ENCODE results near the gene NARS2.
"Not testable (repeated sequence)": the region's sequence is repeated elsewhere in the genome, so short reads cannot be mapped to it uniquely, and the experiment has no call there.

The NARS2 gene

GRCh38 chr11:78573681-78574080 is 983 bp downstream of the NARS2 start:
- no peak for DNase-seq

DNA sequence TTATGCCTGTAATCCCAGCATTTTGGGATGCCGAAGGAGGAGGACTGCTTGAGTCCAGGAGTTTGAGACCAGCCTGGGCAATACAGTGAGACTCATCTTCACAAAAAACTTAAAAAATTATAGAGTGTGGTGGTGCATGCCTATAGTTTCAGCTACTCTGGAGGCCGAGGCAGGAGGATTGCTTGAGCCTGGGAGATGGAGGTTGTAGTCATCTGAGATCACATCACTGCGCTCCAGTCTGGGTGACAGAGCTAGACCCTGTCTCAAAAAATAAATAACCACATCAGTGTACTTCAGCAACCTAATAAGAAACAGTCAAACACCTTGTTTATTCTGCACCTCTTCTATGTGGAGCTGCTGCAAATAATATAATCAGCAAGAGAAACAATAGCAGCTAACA is 1.4 kb downstream of the NARS2 start:
- DNase-seq: no peak

- DNase-seq: no peak
These were observed 2.3 kb downstream of the NARS2 start for GRCh38 chr11:78572394-78572793.

DNA sequence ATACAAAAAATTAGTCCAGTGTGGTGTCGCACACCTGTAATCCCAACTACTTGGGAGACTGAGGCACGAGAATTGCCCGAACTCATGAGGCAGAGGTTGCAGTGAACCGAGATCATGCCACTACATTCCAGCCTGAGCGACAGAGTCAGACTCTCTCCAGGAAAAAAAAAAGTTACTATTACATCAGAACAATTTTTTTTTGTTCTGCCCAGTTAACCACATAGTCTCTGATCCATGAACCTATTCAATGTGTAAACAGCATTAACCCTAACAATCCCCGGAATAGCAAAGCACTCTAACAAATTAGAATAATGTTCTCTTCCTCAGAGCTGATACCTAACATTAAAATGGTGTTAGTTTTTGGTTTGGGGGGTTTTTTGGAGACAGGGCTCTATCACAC is 4.6 kb downstream of the NARS2 start:
- no peak for DNase-seq

GRCh38 chr11:78567209-78567608 is 7.5 kb downstream of the NARS2 start:
- DNase-seq: no peak

- DNase-seq: peak; percentile 81
These were observed 9.9 kb downstream of the NARS2 start for GRCh38 chr11:78564490-78565467.

- not testable (repeated sequence) for DNase-seq
These were observed 10.6 kb downstream of the NARS2 start for GRCh38 chr11:78564037-78564436.

DNA sequence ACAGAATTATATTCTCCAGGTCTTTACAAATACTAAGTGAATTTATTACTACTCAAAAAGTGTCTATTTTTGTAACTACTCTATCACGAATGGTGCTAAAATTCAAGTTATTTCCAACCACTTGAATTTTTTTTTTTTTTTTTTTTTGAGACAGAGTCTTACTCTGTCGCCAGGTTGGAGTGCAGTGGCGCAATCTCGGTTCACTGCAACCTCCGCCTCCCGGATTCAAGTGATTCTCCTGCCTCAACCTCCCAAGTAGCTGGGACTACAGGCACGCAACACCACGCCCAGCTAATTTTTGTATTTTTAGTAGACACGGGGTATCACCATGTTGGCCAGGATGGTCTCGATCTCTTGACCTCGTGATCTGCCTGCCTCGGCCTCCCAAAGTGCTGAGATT is 11.6 kb downstream of the NARS2 start:
- DNase-seq: not testable (repeated sequence)

GRCh38 chr11:78562398-78562797 is 12.3 kb downstream of the NARS2 start:
- no peak for DNase-seq

DNA sequence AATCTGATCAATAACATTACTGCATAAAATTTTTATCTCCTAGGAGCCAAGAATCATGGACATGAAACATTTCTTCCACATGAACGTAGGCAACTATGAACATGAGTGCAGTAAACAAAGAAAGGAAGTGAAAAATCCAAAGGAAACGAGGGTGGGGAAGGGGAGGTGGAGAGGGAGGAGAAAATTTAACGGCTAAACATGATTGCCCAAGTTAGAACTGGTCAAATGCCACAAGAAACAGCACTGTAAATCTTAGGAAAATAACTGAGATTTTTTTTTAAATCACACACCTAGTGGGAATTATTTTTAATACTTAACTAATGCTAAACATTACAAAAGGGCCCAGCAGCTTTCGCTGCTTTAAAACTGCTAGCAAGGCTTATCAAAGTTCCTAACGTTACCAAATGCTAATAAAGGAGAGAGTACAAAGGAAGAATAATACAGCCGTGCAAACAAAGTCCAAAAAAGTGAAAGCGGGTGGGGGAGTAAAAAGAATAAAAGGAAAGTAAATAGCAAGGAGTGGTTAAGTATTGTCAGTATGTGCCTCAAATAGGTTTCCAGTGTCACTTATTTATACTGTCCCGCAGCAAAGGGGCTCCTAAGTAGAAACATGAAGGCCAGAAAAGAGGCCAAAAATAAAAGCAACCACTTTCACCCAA is 13.7 kb downstream of the NARS2 start:
- no peak for DNase-seq

DNA sequence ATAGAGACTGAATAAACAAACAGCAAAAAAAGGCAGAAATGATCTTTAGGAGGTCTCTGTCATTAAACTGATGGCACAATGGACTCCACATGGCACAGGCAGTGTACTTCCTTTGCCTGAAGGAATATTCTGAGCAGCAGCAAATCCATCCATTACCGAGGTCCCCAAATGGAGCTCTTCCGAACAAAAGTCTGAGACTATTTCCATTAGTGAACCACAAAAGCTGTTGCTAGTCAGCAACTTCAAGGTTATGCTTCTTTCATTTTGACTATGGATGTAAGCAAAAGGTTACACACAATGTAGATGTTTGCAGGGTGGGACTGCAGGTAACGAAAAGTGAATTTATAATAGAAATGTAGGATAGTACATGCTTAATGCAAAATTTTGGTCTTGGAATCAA is 14.5 kb downstream of the NARS2 start:
- DNase-seq: no peak

DNA sequence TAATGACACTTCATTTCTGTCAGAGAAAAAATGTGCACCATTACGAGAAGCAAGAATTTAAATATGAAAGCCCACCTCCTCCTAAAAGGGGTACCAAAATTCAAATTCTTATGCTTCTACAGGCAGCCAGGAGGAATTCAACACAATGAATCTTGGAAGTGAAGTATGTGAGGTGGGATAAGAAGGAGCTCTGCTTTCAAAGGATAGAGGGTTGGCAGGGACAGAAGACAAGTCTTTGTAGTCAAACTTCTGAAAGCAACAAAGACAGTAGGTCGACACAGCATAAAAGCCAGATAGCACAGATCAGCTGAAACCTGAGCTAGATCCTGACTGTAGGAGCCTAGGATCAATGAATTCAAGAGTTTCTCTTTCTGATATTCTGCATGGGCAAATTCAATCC is 17.4 kb downstream of the NARS2 start:
- DNase-seq: no peak

DNA sequence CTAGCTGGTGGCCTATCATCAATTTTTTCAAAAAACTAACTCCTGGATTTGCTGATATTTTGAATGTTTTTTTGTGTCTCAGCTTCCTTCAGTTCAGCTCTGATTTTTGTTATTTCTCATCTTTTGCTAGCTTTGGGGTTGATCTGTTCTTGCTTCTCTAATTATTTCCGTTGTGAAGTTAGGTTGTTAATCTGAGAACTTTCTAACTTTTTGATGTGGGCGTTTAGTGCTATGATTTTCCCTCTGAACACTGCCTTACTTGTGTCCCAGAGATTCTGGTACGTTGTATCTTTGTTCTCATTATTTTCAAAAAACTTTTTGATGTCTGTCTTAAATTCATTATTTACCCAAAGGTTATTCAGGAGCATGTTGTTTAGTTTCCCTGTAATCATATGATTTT is 19.1 kb downstream of the NARS2 start:
- DNase-seq: no peak

DNA sequence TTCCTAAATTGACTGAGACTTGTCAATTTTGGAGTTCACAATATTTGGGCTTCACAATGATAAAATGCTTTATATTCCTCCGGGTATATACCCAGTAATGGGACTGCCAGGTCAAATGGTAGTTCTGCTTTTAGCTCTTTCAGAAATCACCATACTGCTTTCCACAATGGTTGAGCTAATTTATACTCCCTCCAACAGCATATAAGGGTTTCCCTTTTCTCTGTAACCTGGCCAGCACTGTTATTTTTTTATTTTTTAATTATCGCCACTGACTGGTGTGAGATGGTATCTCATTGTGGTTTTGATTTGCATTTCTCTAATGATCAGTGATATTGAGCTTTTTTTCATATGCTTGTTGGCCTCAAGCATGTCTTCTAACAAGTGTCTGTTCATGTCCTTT is 21.8 kb downstream of the NARS2 start:
- DNase-seq: no peak

DNA sequence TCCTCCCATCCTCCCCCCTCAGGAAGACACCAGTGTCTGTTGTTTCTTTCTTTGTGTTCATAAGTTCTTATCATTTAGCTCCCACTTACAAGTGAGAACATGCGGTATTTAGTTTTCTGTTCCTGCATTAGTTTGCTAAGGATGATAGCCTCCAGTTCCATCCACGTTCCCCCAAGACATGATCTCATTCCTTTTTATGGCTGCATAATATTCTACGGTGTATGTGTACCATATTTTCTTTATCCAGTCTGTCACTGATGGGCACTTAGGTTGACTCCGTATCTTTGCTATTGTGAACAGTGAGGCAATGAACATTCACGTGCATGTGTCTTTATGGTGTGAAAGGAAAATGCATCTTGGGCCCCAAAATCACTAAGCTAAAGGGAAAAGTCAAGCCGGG is 22.5 kb downstream of the NARS2 start:
- DNase-seq: not testable (repeated sequence)

DNA sequence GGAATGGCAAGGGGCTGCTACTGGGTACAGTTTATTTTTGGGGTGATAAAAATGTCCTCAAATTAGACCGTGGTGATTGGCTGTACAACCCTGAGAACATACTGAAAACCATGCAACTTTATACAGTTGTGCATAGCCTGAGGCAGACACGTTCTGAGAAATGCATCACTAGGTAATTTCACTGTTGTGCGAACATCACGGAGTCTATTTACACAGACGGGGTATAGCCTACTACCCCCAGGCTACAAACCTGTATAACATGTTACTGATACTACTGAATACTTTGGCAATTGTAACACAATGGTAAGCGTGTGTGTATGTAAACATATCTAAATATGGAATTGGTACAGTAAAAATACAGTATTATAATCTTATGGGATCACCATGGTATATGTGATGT is 23.6 kb downstream of the NARS2 start:
- DNase-seq: no peak

DNA sequence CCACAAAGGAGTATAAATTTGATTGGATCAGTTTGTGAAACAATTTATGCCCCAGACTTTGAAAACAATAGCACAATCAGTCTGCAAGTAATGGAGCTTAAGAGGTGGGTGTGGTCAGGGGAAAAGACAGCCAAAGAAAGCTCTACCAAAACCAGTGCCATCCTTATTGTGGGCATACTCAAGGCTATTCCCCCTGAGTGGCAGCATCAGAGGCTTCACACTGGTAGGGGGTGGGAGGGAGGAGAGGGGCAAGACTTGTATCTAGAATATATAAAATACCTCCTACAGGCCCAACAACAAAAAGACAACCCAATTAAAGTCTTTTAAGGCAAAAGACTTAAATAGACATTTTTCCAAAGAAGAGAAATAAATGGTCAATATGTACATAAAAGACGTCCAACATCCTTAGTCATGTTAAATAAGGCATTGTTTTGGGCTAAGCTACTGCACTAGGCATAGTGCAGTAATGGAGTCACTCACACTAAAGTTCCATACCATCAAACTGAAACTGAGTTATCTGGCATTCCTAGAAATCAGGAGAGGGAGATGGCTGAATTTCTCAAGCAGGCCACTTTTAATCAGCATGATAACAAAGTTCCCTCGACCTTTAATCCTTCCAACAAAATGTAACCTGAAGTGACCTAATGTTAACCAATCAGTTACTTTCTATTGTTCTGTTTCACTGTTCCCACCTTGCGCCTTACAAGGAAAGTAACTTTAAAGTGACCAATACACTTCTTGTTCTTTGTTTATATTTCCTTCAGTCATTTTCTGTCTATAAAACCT is 24.8 kb downstream of the NARS2 start:
- DNase-seq: no peak

DNA sequence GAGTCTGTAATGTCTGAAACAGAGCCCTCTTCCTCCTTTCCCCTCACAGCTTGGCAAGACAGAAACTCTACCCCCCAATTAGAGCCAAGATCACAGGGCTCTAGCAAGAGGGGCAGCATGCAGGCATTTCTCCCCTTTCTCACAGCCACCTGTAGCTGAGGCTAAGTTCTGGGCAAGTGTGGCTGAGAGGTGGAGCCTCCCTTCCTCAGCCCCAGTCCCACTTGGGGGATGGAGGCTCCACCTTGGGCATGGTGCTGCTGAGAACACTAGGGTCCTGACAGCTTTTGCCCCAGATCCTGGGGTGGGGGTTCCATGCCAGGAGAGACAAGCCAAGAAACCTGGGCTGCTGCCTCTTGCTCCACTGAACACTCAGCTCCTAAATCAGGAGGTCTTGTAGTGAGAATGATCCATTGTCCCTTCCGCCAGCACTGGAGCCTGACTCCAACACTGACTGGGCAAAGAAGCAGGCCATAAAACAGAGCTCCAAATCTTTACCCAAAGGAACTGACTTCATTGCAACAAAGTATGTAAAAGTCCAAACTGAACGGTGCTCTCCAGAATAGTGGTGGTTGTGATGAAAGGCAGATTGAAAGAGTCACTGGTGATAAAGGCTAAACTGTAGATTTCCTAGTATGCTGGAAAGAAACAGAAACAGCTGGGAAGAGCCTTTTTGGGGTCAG is 25.6 kb downstream of the NARS2 start:
- DNase-seq: no peak

- no peak for DNase-seq
These were observed 26.5 kb downstream of the NARS2 start for GRCh38 chr11:78547931-78548705.

DNA sequence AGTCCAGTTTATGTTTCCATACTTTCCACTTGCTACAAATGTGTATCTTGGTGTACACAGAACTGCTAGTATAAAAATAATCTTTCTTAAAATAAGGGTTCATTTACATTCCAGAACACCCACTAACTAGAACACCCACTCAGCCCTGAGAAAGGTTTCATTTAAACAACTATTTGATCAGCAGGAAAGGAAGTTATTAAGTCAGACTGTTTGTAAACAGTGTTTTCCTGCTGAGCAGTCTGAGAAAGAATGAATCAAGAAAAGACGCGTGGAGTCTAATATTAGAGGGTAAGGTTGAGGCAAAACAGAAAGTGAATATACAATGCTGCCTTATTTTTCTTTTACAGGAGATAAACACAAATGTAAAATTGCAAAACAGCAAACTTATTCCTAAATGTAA is 32.7 kb downstream of the NARS2 start:
- no peak for DNase-seq

GRCh38 chr11:78541537-78541936 is 33.1 kb downstream of the NARS2 start:
- no peak for DNase-seq

DNA sequence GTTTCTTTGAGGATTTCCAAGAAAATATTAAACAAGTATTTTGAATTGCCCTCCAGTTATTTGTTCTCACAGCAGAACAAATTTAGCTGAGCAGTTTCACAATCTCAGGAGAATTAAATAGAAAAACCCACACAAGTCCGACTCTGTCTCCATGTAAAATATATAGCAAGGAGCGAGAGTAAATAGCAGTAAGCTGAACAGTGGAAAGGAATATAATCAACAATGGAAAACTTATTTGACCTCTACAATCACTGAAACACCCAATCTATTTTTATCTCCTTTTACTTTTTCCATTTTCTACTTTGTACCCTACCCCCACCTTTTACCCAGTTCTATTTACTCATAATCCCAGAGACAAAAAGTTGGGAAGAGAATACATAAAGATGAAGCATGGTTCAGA is 34.4 kb downstream of the NARS2 start:
- no peak for DNase-seq
